Left colon (tissue), 2 donors: ENCODE data around the gene UNG. TPM values are rescaled to one million over a fixed set of nuclear protein-coding genes. Genes with fewer than 3 reads are reported as not detected.
A peak's percentile ranks its signal among the peaks of the same experiment; 100 is the strongest.
"Not testable (repeated sequence)": the region's sequence is repeated elsewhere in the genome, so short reads cannot be mapped to it uniquely, and the experiment has no call there.

Experiments
- ATAC-seq: fragments of 200-7000 bp; cut with Tn5 transposase; one replicate; pipeline ENCODE4 v1.9.1; 2020; ENCODE audit warnings: mild to moderate bottlenecking, moderate library complexity
- DNase-seq, 2 donors: peaks; one replicate each; pipeline ENCODE4 v3.0.0-alpha.2; 2020
- intact Hi-C, 2 donors: fragments of 100-400 bp; cut with DNase I in 1 of 2; cut with micrococcal nuclease in 1 of 2; formaldehyde crosslinking; loops; one replicate each; pipeline versions ENCODE4 v1.11.2 to v1.14.0; 2022; cut with DNase I, micrococcal nuclease
- long read RNA-seq: library from polyadenylated mRNA; unstranded; transcript quantifications from one replicate; pipeline ENCODE4 v2.0.0, GENCODE V29; 2021
- total RNA-seq, 2 donors: library from RNA; stranded (reverse); fragmentation: NEBNext Ultra II Directional; extraction: Animal tissue kit (Norgen Biotek cat#: 25700); gene quantifications; one replicate each; pipeline ENCODE4 v1.2.1, GENCODE V29; 2021
- donor health status: DM: no; HTN: no; CAD: no.
- donor health status: DM: yes; HTN: yes; CAD: no.

UNG gene
- 10 to 100 TPM; 34.5 to 42.4 TPM for total RNA-seq
- long read RNA-seq, transcript UNG-202 (6 exons, 2,130 nt), result major isoform, 99 of 119 reads
- long read RNA-seq, transcript UNG-201 (7 exons, 2,071 nt), result minor isoform, 16 of 119 reads
- long read RNA-seq, partial matches to known transcripts, result 4 of 119 reads
- long read RNA-seq, other reads (novel, unspliced or antisense), result 0 of 119 reads

GRCh38 chr12:109097435-109098182, at the start of gene UNG:
Gene UNG, plus strand, starts transcription at chr12:109097597. Its CDS starts 83 bp downstream, at chr12:109097680.
- intact Hi-C loops, result loop anchor here in 1 of 2 donors (10.0 kb wide), 1 partner anchor 533 kb away; the partner anchor contains the start of genes ISCU and SART3
- DNase-seq, result peak; percentile 96 to 98

GRCh38 chr12:109048706-109049105, 48.7 kb upstream of the UNG start:
- peak; percentile 34 for ATAC-seq
- DNase-seq, intact Hi-C loops: not testable (repeated sequence)

More at GRCh38 chr12:109097435-109098182, at the start of gene UNG:
- ATAC-seq, result peak; percentile 90

GRCh38 chr12:109049794-109050193, 47.6 kb upstream of the UNG start:
- intact Hi-C loops, DNase-seq: not testable (repeated sequence)
- ATAC-seq, result peak; percentile 56

- DNase-seq (no peak), ATAC-seq (no peak)
- intact Hi-C loops, result no loop called here
Observed at GRCh38 chr12:109052097-109052413, 45.3 kb upstream of the UNG start.

GRCh38 chr12:109052414-109053323, 44.7 kb upstream of the UNG start, which contains the start of gene USP30:
Gene USP30, plus strand, starts transcription at chr12:109052576. Its CDS starts 103 bp downstream, at chr12:109052679.
- ATAC-seq, result peak; percentile 87
- DNase-seq, result peak; percentile 82 to 88
- intact Hi-C loops, result no loop called here

- intact Hi-C loops, result no loop called here
- ATAC-seq (peak; percentile 24), DNase-seq (no peak)
Observed at GRCh38 chr12:109053382-109054123, 43.8 kb upstream of the UNG start.

- ATAC-seq, DNase-seq, intact Hi-C loops: not testable (repeated sequence)
Observed at GRCh38 chr12:109054124-109054513, 43.3 kb upstream of the UNG start.

- no peak for ATAC-seq
- DNase-seq, result no peak
- intact Hi-C loops, result no loop called here
Observed at GRCh38 chr12:109054520-109054919, 42.9 kb upstream of the UNG start.

GRCh38 chr12:109056891-109057290, 40.5 kb upstream of the UNG start:
- DNase-seq, result no peak
- intact Hi-C loops, result no loop called here
- no peak for ATAC-seq

GRCh38 chr12:109057376-109057775, 40.0 kb upstream of the UNG start:
- DNase-seq, result no peak
- intact Hi-C loops, result no loop called here
- ATAC-seq, result no peak

GRCh38 chr12:109058773-109059172, 38.6 kb upstream of the UNG start:
- intact Hi-C loops, result no loop called here
- ATAC-seq, result no peak
- no peak for DNase-seq

GRCh38 chr12:109064143-109064542, 33.3 kb upstream of the UNG start:
- intact Hi-C loops, result no loop called here
- no peak for DNase-seq
- ATAC-seq, result no peak

- intact Hi-C loops, result no loop called here
- peak; percentile 39 for ATAC-seq
- peak; percentile 59 to 75 for DNase-seq
Observed at GRCh38 chr12:109065154-109065852, 32.1 kb upstream of the UNG start.

- no peak for DNase-seq
- ATAC-seq, result no peak
- intact Hi-C loops, result no loop called here
Observed at GRCh38 chr12:109065853-109066193, 31.6 kb upstream of the UNG start.

- ATAC-seq (peak; percentile 88), DNase-seq (peak; percentile 70 to 90)
- intact Hi-C loops, result no loop called here
Observed at GRCh38 chr12:109069307-109070271, 27.8 kb upstream of the UNG start.

- ATAC-seq, result no peak
- intact Hi-C loops, result no loop called here
- no peak for DNase-seq
Observed at GRCh38 chr12:109074866-109075265, 22.5 kb upstream of the UNG start.

GRCh38 chr12:109082751-109083150, 14.6 kb upstream of the UNG start:
- no peak for ATAC-seq
- intact Hi-C loops, result loop anchor here in 1 of 2 donors (10.0 kb wide), 1 partner anchor 128 kb away; no protein-coding TSS in a partner anchor
- no peak for DNase-seq
